ENCODE results near the gene MSH4.

DNA sequence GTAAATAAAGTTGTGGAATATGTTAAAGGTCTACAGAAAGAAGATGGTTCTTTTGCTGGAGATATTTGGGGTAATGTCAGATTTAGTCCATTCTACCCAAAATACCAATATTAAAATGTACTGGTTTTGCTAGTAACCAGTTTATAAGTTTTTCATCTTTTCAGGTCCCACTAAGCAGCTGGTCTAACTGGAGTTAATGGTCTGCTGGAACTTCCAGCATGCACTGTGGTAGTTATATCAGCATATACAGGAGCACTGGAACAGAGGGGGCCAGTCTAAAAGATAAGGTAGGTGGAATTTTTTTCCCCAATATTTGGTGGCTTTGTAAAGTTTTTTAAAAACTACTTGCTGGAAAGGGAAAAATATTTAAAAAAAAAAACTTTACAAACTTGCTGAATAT lies 6.7 kb upstream of the MSH4 start:
- TF ChIP-seq, protein P1, sequence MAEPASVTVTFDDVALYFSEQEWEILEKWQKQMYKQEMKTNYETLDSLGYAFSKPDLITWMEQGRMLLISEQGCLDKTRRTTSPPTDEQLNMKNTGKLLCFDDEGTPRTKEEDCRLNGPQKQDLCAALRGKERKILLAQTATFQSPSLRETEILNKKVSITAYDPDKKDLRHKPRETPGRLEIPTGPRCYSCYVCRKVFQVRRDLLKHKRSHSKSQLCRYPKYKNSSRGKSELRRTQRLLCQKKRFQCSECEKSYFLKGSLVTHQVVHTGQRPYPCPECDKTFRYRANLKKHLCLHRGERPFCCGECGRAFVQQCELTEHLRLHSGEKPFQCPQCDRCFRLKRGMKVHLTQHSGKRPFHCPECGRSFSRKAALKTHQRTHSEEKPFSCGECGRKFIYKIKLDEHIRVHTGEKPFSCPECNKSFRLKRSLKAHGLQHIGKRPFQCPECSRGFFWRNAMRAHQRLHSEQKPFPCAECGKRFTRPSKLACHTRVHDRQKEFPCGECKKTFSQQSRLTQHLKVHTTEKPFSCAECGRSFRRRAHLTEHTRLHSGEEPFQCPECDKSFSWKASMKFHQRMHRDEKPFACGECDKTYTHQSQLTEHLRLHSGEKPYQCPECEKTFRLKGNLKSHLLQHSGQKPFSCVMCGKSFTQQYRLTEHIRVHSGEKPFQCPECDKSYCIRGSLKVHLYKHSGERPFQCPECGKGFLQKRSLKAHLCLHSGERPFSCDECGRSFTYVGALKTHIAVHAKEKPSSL (CRISPR knock-in tag; conservative IDR thresholded peaks at IDR 0.05): no peak
- no peak for TF ChIP-seq JUN (CRISPR knock-in tag; IDR thresholded peaks at IDR 0.05)
- TF ChIP-seq, protein P2, sequence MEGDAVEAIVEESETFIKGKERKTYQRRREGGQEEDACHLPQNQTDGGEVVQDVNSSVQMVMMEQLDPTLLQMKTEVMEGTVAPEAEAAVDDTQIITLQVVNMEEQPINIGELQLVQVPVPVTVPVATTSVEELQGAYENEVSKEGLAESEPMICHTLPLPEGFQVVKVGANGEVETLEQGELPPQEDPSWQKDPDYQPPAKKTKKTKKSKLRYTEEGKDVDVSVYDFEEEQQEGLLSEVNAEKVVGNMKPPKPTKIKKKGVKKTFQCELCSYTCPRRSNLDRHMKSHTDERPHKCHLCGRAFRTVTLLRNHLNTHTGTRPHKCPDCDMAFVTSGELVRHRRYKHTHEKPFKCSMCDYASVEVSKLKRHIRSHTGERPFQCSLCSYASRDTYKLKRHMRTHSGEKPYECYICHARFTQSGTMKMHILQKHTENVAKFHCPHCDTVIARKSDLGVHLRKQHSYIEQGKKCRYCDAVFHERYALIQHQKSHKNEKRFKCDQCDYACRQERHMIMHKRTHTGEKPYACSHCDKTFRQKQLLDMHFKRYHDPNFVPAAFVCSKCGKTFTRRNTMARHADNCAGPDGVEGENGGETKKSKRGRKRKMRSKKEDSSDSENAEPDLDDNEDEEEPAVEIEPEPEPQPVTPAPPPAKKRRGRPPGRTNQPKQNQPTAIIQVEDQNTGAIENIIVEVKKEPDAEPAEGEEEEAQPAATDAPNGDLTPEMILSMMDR (IDR thresholded peaks at IDR 0.05): no peak
- no peak for TF ChIP-seq ZNF512 (CRISPR knock-in tag; IDR thresholded peaks at IDR 0.05; ENCODE audit: borderline replicate concordance)

Measured in WTC11 (cell line).